22Rv1 (cell line): Measurements from ENCODE around the gene PCED1B.

Experiments
- ZFX ChIP-seq: fragments of 450-650 bp; IDR thresholded peaks from 2 replicates; pipeline ENCODE4 v1.6.1; 2017; ENCODE audit warnings: antibody characterized with exemption, borderline replicate concordance
- TF ChIP-seq, protein P1 (sequence below): fragments of 450-650 bp; IDR thresholded peaks from 2 replicates; pipeline ENCODE4 v1.5.1; 2017; ENCODE audit warnings: mild to moderate bottlenecking

DNA sequence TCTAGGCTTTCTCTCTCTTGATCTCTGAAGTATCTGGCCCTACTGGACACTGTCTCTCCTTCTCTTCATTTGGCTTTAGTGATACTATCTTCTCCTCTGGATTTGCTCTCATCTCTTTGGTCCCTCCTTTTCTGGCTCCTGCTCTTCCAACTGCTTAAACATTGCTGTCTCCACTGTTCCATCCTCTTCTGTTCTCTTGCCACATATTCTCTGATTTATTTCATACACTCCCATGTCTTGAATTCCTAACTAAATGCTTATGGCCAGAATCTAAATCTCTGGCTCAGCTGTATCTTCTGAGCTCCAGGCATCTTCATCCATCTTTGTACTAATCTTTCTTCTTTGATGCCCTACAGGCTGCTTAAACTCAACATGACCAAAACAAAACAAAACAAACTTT is 25.5 kb upstream of the PCED1B start:
- TF ChIP-seq, protein P1, sequence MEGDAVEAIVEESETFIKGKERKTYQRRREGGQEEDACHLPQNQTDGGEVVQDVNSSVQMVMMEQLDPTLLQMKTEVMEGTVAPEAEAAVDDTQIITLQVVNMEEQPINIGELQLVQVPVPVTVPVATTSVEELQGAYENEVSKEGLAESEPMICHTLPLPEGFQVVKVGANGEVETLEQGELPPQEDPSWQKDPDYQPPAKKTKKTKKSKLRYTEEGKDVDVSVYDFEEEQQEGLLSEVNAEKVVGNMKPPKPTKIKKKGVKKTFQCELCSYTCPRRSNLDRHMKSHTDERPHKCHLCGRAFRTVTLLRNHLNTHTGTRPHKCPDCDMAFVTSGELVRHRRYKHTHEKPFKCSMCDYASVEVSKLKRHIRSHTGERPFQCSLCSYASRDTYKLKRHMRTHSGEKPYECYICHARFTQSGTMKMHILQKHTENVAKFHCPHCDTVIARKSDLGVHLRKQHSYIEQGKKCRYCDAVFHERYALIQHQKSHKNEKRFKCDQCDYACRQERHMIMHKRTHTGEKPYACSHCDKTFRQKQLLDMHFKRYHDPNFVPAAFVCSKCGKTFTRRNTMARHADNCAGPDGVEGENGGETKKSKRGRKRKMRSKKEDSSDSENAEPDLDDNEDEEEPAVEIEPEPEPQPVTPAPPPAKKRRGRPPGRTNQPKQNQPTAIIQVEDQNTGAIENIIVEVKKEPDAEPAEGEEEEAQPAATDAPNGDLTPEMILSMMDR: no peak
- TF ChIP-seq ZFX: no peak
